ENCODE measurements around the gene ARMC7. TPM values are rescaled to one million over a fixed set of nuclear protein-coding genes. Genes with fewer than 3 reads are reported as not detected.
"Not testable (repeated sequence)": the region's sequence is repeated elsewhere in the genome, so short reads cannot be mapped to it uniquely, and the experiment has no call there.

Gene ARMC7
- total and polyA plus RNA-seq, 2 of the 4 experiments (the other 2 are of a cell fraction): 1.8 to 6.9 TPM

- H4K8ac ChIP-seq (ENCODE audit: low read depth in 2 of 2, low read length in 2 of 2); H3K4ac ChIP-seq (ENCODE audit: low read depth, low read length); H2BK5ac ChIP-seq (ENCODE audit: low read depth, low read length, poor library complexity, severe bottlenecking); intact Hi-C loops (cut with micrococcal nuclease); H2BK120ac ChIP-seq (ENCODE audit: low read depth, low read length); H3K4me2 ChIP-seq (ENCODE audit: low read depth, low read length); H3K9me3 ChIP-seq (ENCODE audit: control insufficient read depth, insufficient read depth, low read length); H2AK9ac ChIP-seq (replicated peaks; ENCODE audit: low read depth, low read length, poor library complexity); H3K18ac ChIP-seq (ENCODE audit: low read depth, low read length); H3K9me1 ChIP-seq (ENCODE audit: insufficient read depth, low read length); BruUV-seq (replicated peaks); dilution Hi-C loops (cut with HindIII; ENCODE audit: low sequenced_read_pairs, unreplicated experiment); H3K9ac ChIP-seq (ENCODE audit: low read depth, low read length); H3K27me3 ChIP-seq (ENCODE audit: control insufficient read depth, insufficient read depth, low read length); H4K20me1 ChIP-seq (ENCODE audit: insufficient read depth, low read length); CTCF ChIA-PET; POLR2A ChIA-PET (ENCODE audit: unreplicated experiment); H3K23ac ChIP-seq (ENCODE audit: low read depth, low read length); H3K4me3 ChIP-seq (ENCODE audit: insufficient read depth, low read depth, low read length); H3K14ac ChIP-seq (replicated peaks; ENCODE audit: low read depth, low read length); H3K56ac ChIP-seq (ENCODE audit: extremely low read depth, insufficient read depth, low read length); H4K5ac ChIP-seq (ENCODE audit: low read depth, low read length); H3K27ac ChIP-seq (ENCODE audit: insufficient read depth, low read length); DNase-seq; in situ Hi-C loops (cut with MboI; ENCODE audit: low sequenced_read_pairs); H2BK15ac ChIP-seq (ENCODE audit: low read depth, low read length); ATAC-seq (ENCODE audit: low read depth); H4K91ac ChIP-seq (ENCODE audit: insufficient read depth, low read depth, low read length); H3K4me1 ChIP-seq (ENCODE audit: control insufficient read depth, insufficient read depth, low read length); H2BK20ac ChIP-seq (ENCODE audit: low read depth, low read length); H2AFZ ChIP-seq (replicated peaks; ENCODE audit: low read length, poor library complexity); H2AK5ac ChIP-seq (ENCODE audit: low read depth, low read length): not testable (repeated sequence)
- Histone ChIP-seq H3K79me1 (ENCODE audit: low read depth in 1 of 2, low read length in 2 of 2) (peaks cover 6 to 33% of the 10 kb centered on the region in 2 experiments; a peak in 3 of 4 replicates), H3K36me3 (ENCODE audit: control insufficient read depth, insufficient read depth, low read length) (peaks cover 38% of the 10 kb centered on the region)
- WGBS, 2 experiments (ENCODE audit: extremely low coverage in 2 of 2, insufficient read length in 1 of 2): 95% methylated on average over 9 of the region's 15 CpGs; no CpG with 5 or more reads in 1 of the 2 experiments
Measured at GRCh38 chr17:75164606-75165005, 54.8 kb downstream of the ARMC7 start.
